HepG2 (cell line): ENCODE data around the gene STYX. TPM values are rescaled to one million over a fixed set of nuclear protein-coding genes. Genes with fewer than 3 reads are reported as not detected.

Source experiments
- ATF5 ChIP-seq: sonication (generic); formaldehyde crosslinking; IDR thresholded peaks from 2 replicates; pipeline ENCODE4 v1.4.0; 2020; ENCODE audit warnings: mild to moderate bottlenecking, low read depth, missing genetic modification reagents
- FOXA1 ChIP-seq, 2 experiments: fragments of 450-650 bp in 1 of 2; sonication (generic) in 1 of 2; formaldehyde crosslinking in 1 of 2; IDR thresholded peaks; 2 replicates each; pipeline versions ENCODE4 v1.4.0 to v1.6.1; 2016 to 2020; ENCODE audit warnings: missing genetic modification reagents in 1 of 2
- GTF2F1 ChIP-seq: fragments of 150-350 bp; IDR thresholded peaks from 2 replicates; pipeline ENCODE4 v1.6.1; 2014; ENCODE audit warnings: low read length
- KDM5B ChIP-seq: sonication (generic); formaldehyde crosslinking; IDR thresholded peaks from 2 replicates; pipeline ENCODE4 v1.4.0; 2020; ENCODE audit warnings: missing genetic modification reagents, mild to moderate bottlenecking, borderline replicate concordance
- MAF1 ChIP-seq: sonication (generic); formaldehyde crosslinking; IDR thresholded peaks from 2 replicates; pipeline ENCODE4 v1.5.0; 2020; ENCODE audit warnings: missing genetic modification reagents, borderline replicate concordance
- MXD4 ChIP-seq: IDR thresholded peaks from 2 replicates; pipeline ENCODE4 v1.6.1; 2016; ENCODE audit warnings: mild to moderate bottlenecking, missing biosample characterization, missing genetic modification reagents
- NCOA2 ChIP-seq: sonication (generic); formaldehyde crosslinking; IDR thresholded peaks from 2 replicates; pipeline ENCODE4 v1.8.0; 2022; ENCODE audit warnings: inconsistent platforms
- NFIC ChIP-seq: IDR thresholded peaks from 2 replicates; pipeline ENCODE4 v1.6.1; 2012; ENCODE audit warnings: mild to moderate bottlenecking, low read length, inconsistent platforms
- NR1H2 ChIP-seq: sonication (generic); formaldehyde crosslinking; IDR thresholded peaks from 2 replicates; pipeline ENCODE4 v1.8.1; 2022; ENCODE audit warnings: low read depth, missing genetic modification reagents, borderline replicate concordance
- PAWR ChIP-seq: sonication (generic); formaldehyde crosslinking; IDR thresholded peaks from 2 replicates; pipeline ENCODE4 v1.4.0; 2020; ENCODE audit warnings: missing genetic modification reagents, mild to moderate bottlenecking, borderline replicate concordance
- RFX3 ChIP-seq: IDR thresholded peaks from 2 replicates; pipeline ENCODE4 v1.6.1; 2016; ENCODE audit warnings: missing biosample characterization, missing genetic modification reagents
- SAFB2 ChIP-seq: sonication (generic); formaldehyde crosslinking; IDR thresholded peaks from 2 replicates; pipeline ENCODE4 v1.5.1; 2020; ENCODE audit warnings: missing genetic modification reagents, low read depth, mild to moderate bottlenecking, borderline replicate concordance
- SMARCC2 ChIP-seq: fragments of 450-650 bp; IDR thresholded peaks from 2 replicates; pipeline ENCODE4 v1.6.1; 2017; ENCODE audit warnings: antibody characterized with exemption, mild to moderate bottlenecking
- SYNCRIP ChIP-seq: fragments of 200-400 bp; formaldehyde crosslinking; IDR thresholded peaks from 2 replicates; pipeline ENCODE4 v1.6.1; 2018; ENCODE audit warnings: mild to moderate bottlenecking, low read depth, low read length; ENCODE audit not compliant: insufficient read depth
- TCF7 ChIP-seq: sonication (generic); IDR thresholded peaks from 2 replicates; pipeline ENCODE4 v1.6.1; 2016; ENCODE audit warnings: antibody characterized with exemption, low read depth
- TCF7L2 ChIP-seq: IDR thresholded peaks from 2 replicates; pipeline ENCODE4 v1.6.1; 2011; ENCODE audit warnings: mild to moderate bottlenecking, low read depth, low read length, moderate library complexity
- ZBTB38 ChIP-seq: sonication (generic); formaldehyde crosslinking; IDR thresholded peaks from 2 replicates; pipeline ENCODE4 v1.5.1; 2020; ENCODE audit warnings: mild to moderate bottlenecking, missing genetic modification reagents
- ZBTB7A ChIP-seq: sonication (generic); formaldehyde crosslinking; IDR thresholded peaks from 2 replicates; pipeline ENCODE4 v1.8.0; 2022; ENCODE audit warnings: mild to moderate bottlenecking, missing genetic modification reagents
- ZNF24 ChIP-seq: fragments of 450-650 bp; IDR thresholded peaks from 2 replicates; pipeline ENCODE4 v1.6.1; 2017; ENCODE audit warnings: antibody characterized with exemption, mild to moderate bottlenecking
- ZNF317 ChIP-seq: sonication (generic); formaldehyde crosslinking; IDR thresholded peaks from 2 replicates; pipeline ENCODE4 v1.5.0; 2020; ENCODE audit warnings: mild to moderate bottlenecking, missing genetic modification reagents
- ZNF580 ChIP-seq: IDR thresholded peaks from 2 replicates; pipeline ENCODE4 v1.6.1; 2016; ENCODE audit warnings: low read depth, borderline replicate concordance
- ZNF670 ChIP-seq: sonication (generic); formaldehyde crosslinking; IDR thresholded peaks from 2 replicates; pipeline ENCODE4 v1.8.0; 2022; ENCODE audit warnings: mild to moderate bottlenecking, missing genetic modification reagents, borderline replicate concordance
- ZNF720 ChIP-seq: sonication (generic); formaldehyde crosslinking; IDR thresholded peaks from 2 replicates; pipeline ENCODE4 v1.4.0; 2020; ENCODE audit warnings: missing genetic modification reagents
- ZNF782 ChIP-seq: sonication (generic); formaldehyde crosslinking; IDR thresholded peaks from 2 replicates; pipeline ENCODE4 v1.4.0; 2020; ENCODE audit warnings: missing genetic modification reagents, mild to moderate bottlenecking, borderline replicate concordance
- polyA plus RNA-seq, 8 experiments: library from polyadenylated mRNA; depleted of rRNA in 3 of 8; stranded (reverse) in 7 of 8; unstranded in 1 of 8; fragments of >200 nt; fragmentation: Illumina TruSeq in 4 of 8; extraction: Trizol in 4 of 8; gene quantifications; 2 replicates each; pipeline versions ENCODE4 v1.2.1 to v1.2.3, GENCODE V29; 2011 to 2016; ENCODE audit warnings: low read depth in 4 of 8, missing spikeins in 1 of 8, mixed read lengths in 1 of 8; ENCODE audit not compliant: insufficient read depth in 1 of 8
- total RNA-seq, 5 experiments: library from RNA; depleted of rRNA; stranded (reverse); fragments of >200 nt; fragmentation: Illumina TruSeq; extraction: Trizol; gene quantifications; 2 replicates each; pipeline ENCODE4 v1.2.3, GENCODE V29; 2016; ENCODE audit warnings: low read depth in 1 of 5
- TF ChIP-seq, protein P1 (sequence below): sonication (generic); formaldehyde crosslinking; IDR thresholded peaks from 2 replicates; pipeline ENCODE4 v1.4.0; 2020; ENCODE audit warnings: missing genetic modification reagents
- TF ChIP-seq, protein P2 (sequence below): sonication (generic); formaldehyde crosslinking; IDR thresholded peaks from 2 replicates; pipeline ENCODE4 v1.8.1; 2023; ENCODE audit warnings: mild to moderate bottlenecking, missing genetic modification reagents

The STYX gene
- total and polyA plus RNA-seq, 2 of the 13 experiments (the other 11 are each of a cell fraction or from before 2014, with no cell fraction given) = 6.6 to 10.9 TPM

GRCh38 chr14:52791223-52792096 lies 61.5 kb downstream of the STYX start, which contains the start of gene GNPNAT1 (continued):
- TF ChIP-seq ZNF580 (CRISPR knock-in tag) (peak; percentile 76; the same call in 1 of the 2 replicates), SMARCC2 (no peak), NR1H2 (no peak), NCOA2 (CRISPR knock-in tag) (peak; percentile 35; the same call in 1 of the 2 replicates), ZNF24 (no peak), ZNF720 (CRISPR knock-in tag) (0 out of 2 replicates have a peak, but pooled peaks have one; percentile 26), ZNF782 (CRISPR knock-in tag) (no peak; the same call in 1 of the 2 replicates), PAWR (CRISPR knock-in tag) (0 out of 2 replicates have a peak, but pooled peaks have one; percentile 47), TCF7 (no peak; the same call in 1 of the 2 replicates), GTF2F1 (no peak), FOXA1 (IDR thresholded peaks at IDR 0.05) (no peak), FOXA1 (CRISPR knock-in tag; IDR thresholded peaks at IDR 0.05) (peak; percentile 43; the same call in 1 of the 2 replicates), MXD4 (CRISPR knock-in tag) (peak; percentile 79), ZNF670 (CRISPR knock-in tag) (peak; percentile 18; the same call in 1 of the 2 replicates), SAFB2 (CRISPR knock-in tag) (peak; percentile 90; the same call in 1 of the 2 replicates), TCF7L2 (no peak), KDM5B (CRISPR knock-in tag) (peak; percentile 91; the same call in 1 of the 2 replicates), ATF5 (CRISPR knock-in tag) (peak; percentile 34; the same call in 1 of the 2 replicates), ZBTB7A (CRISPR knock-in tag) (no peak), ZNF317 (peak; percentile 84; the same call in 1 of the 2 replicates), RFX3 (CRISPR knock-in tag) (no peak), SYNCRIP (no peak), MAF1 (0 out of 2 replicates have a peak, but pooled peaks have one; percentile 38), ZBTB38 (CRISPR knock-in tag) (peak; percentile 58), NFIC (no peak)
- TF ChIP-seq, protein P1, sequence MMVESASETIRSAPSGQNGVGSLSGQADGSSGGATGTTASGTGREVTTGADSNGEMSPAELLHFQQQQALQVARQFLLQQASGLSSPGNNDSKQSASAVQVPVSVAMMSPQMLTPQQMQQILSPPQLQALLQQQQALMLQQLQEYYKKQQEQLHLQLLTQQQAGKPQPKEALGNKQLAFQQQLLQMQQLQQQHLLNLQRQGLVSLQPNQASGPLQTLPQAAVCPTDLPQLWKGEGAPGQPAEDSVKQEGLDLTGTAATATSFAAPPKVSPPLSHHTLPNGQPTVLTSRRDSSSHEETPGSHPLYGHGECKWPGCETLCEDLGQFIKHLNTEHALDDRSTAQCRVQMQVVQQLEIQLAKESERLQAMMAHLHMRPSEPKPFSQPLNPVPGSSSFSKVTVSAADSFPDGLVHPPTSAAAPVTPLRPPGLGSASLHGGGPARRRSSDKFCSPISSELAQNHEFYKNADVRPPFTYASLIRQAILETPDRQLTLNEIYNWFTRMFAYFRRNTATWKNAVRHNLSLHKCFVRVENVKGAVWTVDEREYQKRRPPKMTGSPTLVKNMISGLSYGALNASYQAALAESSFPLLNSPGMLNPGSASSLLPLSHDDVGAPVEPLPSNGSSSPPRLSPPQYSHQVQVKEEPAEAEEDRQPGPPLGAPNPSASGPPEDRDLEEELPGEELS = peak; percentile 61
- TF ChIP-seq, protein P2, sequence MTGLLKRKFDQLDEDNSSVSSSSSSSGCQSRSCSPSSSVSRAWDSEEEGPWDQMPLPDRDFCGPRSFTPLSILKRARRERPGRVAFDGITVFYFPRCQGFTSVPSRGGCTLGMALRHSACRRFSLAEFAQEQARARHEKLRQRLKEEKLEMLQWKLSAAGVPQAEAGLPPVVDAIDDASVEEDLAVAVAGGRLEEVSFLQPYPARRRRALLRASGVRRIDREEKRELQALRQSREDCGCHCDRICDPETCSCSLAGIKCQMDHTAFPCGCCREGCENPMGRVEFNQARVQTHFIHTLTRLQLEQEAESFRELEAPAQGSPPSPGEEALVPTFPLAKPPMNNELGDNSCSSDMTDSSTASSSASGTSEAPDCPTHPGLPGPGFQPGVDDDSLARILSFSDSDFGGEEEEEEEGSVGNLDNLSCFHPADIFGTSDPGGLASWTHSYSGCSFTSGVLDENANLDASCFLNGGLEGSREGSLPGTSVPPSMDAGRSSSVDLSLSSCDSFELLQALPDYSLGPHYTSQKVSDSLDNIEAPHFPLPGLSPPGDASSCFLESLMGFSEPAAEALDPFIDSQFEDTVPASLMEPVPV (CRISPR knock-in tag) = peak; percentile 52; the same call in 1 of the 2 replicates
